Nephron progenitor cell (in vitro differentiated cells): ENCODE data around the gene SEMG2.

Experiments used
- DNase-seq: peaks from one replicate; pipeline ENCODE4 v3.0.0; 2021
- H3K27ac Mint-ChIP-seq: 2 replicates; pipeline ENCODE4 v1.8.0; 2021; ENCODE audit warnings: mild to moderate bottlenecking, moderate library complexity, mixed read lengths
- H3K27me3 Mint-ChIP-seq: 2 replicates; pipeline ENCODE4 v1.8.0; 2021; ENCODE audit warnings: mild to moderate bottlenecking, low read depth, mixed read lengths; ENCODE audit not compliant: poor library complexity
- H3K36me3 Mint-ChIP-seq: 2 replicates; pipeline ENCODE4 v1.8.0; 2021; ENCODE audit warnings: low read depth, mixed read lengths
- H3K4me1 Mint-ChIP-seq: 2 replicates; pipeline ENCODE4 v1.8.0; 2021; ENCODE audit warnings: mixed read lengths
- H3K4me3 Mint-ChIP-seq: 2 replicates; pipeline ENCODE4 v1.8.0; 2021; ENCODE audit warnings: mild to moderate bottlenecking, moderate library complexity, mixed read lengths
- H3K9me3 Mint-ChIP-seq: 2 replicates; pipeline ENCODE4 v1.8.0; 2021; ENCODE audit warnings: mild to moderate bottlenecking, moderate library complexity, mixed read lengths
- CTCF ChIP-seq: fragments of 200-600 bp; sonication (generic); IDR thresholded peaks from 2 replicates; pipeline ENCODE4 v1.5.0; 2021; ENCODE audit warnings: antibody characterized with exemption

The SEMG2 gene

GRCh38 chr20:45238139-45238538 lies 17.0 kb downstream of the SEMG2 start:
- no peak for TF ChIP-seq CTCF
- DNase-seq: no peak
- Mint-ChIP-seq H3K4me1 (no peaks in the 10 kb centered on the region), H3K27ac (no peak overlapping the region), H3K4me3 (no peak overlapping the region), H3K9me3 (peaks cover 18% of the 10 kb centered on the region), H3K27me3 (peaks cover 47% of the 10 kb centered on the region), H3K36me3 (no peaks in the 10 kb centered on the region)

- Mint-ChIP-seq H3K27ac (no peak overlapping the region), H3K4me3 (no peak overlapping the region), H3K36me3 (no peaks in the 10 kb centered on the region), H3K4me1 (peaks cover 17% of the 10 kb centered on the region), H3K9me3 (no peaks in the 10 kb centered on the region), H3K27me3 (peaks cover 65% of the 10 kb centered on the region)
- no peak for TF ChIP-seq CTCF
- DNase-seq: no peak
Observed at GRCh38 chr20:45246109-45246508, 24.9 kb downstream of the SEMG2 start.

- Mint-ChIP-seq H3K27ac (no peak overlapping the region), H3K36me3 (no peaks in the 10 kb centered on the region), H3K9me3 (no peaks in the 10 kb centered on the region), H3K27me3 (peaks cover 69% of the 10 kb centered on the region), H3K4me3 (no peak overlapping the region), H3K4me1 (peaks cover 17% of the 10 kb centered on the region)
- TF ChIP-seq CTCF: no peak
- DNase-seq: no peak
Observed at GRCh38 chr20:45247865-45248264, 26.7 kb downstream of the SEMG2 start.

GRCh38 chr20:45248609-45249008 lies 27.4 kb downstream of the SEMG2 start:
- H3K4me3 Mint-ChIP-seq: no peak overlapping the region
- TF ChIP-seq CTCF: no peak
- H3K36me3 Mint-ChIP-seq: no peaks in the 10 kb centered on the region
- H3K4me1 Mint-ChIP-seq: peaks cover 17% of the 10 kb centered on the region
- H3K27ac Mint-ChIP-seq: no peak overlapping the region
- DNase-seq: no peak
- no peaks in the 10 kb centered on the region for H3K9me3 Mint-ChIP-seq
- peaks cover 65% of the 10 kb centered on the region for H3K27me3 Mint-ChIP-seq

- H3K27ac Mint-ChIP-seq: no peak overlapping the region
- H3K4me3 Mint-ChIP-seq: no peak overlapping the region
- H3K36me3 Mint-ChIP-seq: no peaks in the 10 kb centered on the region
- H3K9me3 Mint-ChIP-seq: no peaks in the 10 kb centered on the region
- DNase-seq: no peak
- H3K27me3 Mint-ChIP-seq: peaks cover 45% of the 10 kb centered on the region
- TF ChIP-seq CTCF: no peak
- peaks cover 9% of the 10 kb centered on the region for H3K4me1 Mint-ChIP-seq
Observed at GRCh38 chr20:45251884-45252560, 30.8 kb downstream of the SEMG2 start.

- Mint-ChIP-seq H3K36me3 (no peaks in the 10 kb centered on the region), H3K4me3 (no peak overlapping the region), H3K9me3 (no peaks in the 10 kb centered on the region), H3K27me3 (peaks cover 36% of the 10 kb centered on the region), H3K27ac (no peak overlapping the region), H3K4me1 (peaks cover 13% of the 10 kb centered on the region)
- no peak for DNase-seq
- no peak for TF ChIP-seq CTCF
Observed at GRCh38 chr20:45253261-45253660, 32.1 kb downstream of the SEMG2 start.
